NOMO-1 (cell line): ENCODE data around the gene COL27A1.
"Not testable (repeated sequence)": the region's sequence is repeated elsewhere in the genome, so short reads cannot be mapped to it uniquely, and the experiment has no call there.

ENCODE experiments used
- DNase-seq, 2 experiments: peaks; one replicate each; lab custom pipeline; 2025; ENCODE audit not compliant: unreplicated experiment in 2 of 2; lab: John Stamatoyannopoulos, UW

COL27A1 gene

GRCh38 chr9:114180696-114181606 lies 25.6 kb downstream of the COL27A1 start:
- no peak for DNase-seq

- no peak for DNase-seq
Observed at GRCh38 chr9:114181607-114182409, 26.5 kb downstream of the COL27A1 start.

GRCh38 chr9:114183006-114183405 lies 27.7 kb downstream of the COL27A1 start:
- DNase-seq = no peak

GRCh38 chr9:114184071-114184470 lies 28.7 kb downstream of the COL27A1 start:
- no peak for DNase-seq

GRCh38 chr9:114184866-114185265 lies 29.5 kb downstream of the COL27A1 start:
- DNase-seq = no peak

GRCh38 chr9:114185570-114186490 lies 30.5 kb downstream of the COL27A1 start:
- no peak for DNase-seq

- DNase-seq = no peak
Observed at GRCh38 chr9:114186605-114187289, 31.4 kb downstream of the COL27A1 start.

GRCh38 chr9:114187827-114188226 lies 32.5 kb downstream of the COL27A1 start:
- no peak for DNase-seq

- no peak for DNase-seq
Observed at GRCh38 chr9:114189823-114190562, 34.7 kb downstream of the COL27A1 start.

GRCh38 chr9:114190563-114190905 lies 35.2 kb downstream of the COL27A1 start:
- DNase-seq = no peak

- not testable (repeated sequence) for DNase-seq
Observed at GRCh38 chr9:114191402-114191801, 36.1 kb downstream of the COL27A1 start.

GRCh38 chr9:114192539-114192938 lies 37.2 kb downstream of the COL27A1 start:
- DNase-seq = no peak

- no peak for DNase-seq
Observed at GRCh38 chr9:114193090-114193489, 37.8 kb downstream of the COL27A1 start.

GRCh38 chr9:114196117-114196516 lies 40.8 kb downstream of the COL27A1 start:
- no peak for DNase-seq

- no peak for DNase-seq
Observed at GRCh38 chr9:114196979-114197622, 41.8 kb downstream of the COL27A1 start.

GRCh38 chr9:114198249-114199040 lies 43.1 kb downstream of the COL27A1 start:
- DNase-seq = no peak

- DNase-seq = no peak
Observed at GRCh38 chr9:114200721-114201300, 45.5 kb downstream of the COL27A1 start.

GRCh38 chr9:114202396-114202795 lies 47.1 kb downstream of the COL27A1 start:
- peak in 1 of 2 experiments; percentile 31 for DNase-seq
